ENCODE measurements around the gene DNAJC8.

The DNAJC8 gene

DNA sequence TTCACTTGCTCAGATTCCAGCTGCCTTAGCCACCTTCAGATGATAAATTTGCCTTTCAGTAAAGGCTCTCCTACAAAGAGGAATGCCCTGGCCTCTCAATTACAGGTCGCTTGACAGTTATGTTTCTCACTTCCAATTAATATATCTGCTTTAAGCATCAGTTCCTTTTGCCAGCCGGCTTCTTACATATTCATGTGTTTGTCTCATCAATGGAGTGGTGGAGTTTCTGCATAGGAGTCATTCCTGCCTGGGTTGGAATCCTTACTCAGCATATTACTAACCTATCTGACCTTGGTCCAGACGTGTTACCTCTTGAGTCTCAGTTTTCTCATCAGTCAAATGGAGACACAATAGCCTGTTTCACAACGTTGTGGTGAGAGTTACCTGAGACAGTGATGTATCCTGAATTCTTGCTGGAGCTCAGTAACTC lies 17.1 kb upstream of the DNAJC8 start:
- no peak for DNase-seq (ENCODE audit: low read depth, low spot score)

DNA sequence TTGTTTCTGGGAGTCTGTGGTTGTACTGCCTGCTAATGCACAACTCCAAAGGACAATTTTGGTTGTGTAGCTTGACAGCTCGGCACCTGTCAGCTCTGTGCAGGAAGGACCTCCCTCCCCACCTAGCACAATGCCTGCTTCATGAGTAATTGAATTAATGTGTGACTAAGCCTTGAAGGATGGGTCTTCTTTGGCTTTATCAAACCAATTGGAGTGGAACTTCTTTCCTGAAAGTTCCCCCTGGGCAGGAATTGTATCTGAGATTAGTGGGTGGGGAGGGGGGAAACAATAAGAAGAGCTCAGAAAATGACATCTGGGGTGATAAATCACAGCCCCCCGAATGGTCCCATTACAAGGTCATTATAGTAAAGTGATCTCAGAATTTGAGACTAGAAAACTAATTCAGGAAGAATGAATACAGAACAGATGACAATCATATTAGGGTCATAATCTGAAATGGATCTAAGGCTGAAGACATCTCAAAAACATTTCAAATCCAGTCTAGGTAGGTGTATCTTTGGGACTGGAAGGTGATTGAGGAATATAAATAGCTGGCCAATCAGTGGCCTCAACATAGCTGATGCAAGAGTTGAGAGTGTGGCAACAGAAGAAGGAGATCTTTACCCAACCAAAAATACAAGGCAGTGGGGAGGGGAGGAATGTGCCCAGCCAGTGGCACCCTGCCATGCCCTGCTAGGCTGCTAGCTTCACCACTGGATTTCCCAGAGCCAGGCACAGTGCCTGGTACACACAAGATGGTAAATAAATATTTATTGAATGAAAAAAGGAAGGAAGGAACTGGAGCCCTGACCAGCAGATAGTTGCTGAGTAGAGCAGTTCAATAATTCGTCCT lies 16.4 kb upstream of the DNAJC8 start:
- no peak for DNase-seq (ENCODE audit: low read depth, low spot score)

DNA sequence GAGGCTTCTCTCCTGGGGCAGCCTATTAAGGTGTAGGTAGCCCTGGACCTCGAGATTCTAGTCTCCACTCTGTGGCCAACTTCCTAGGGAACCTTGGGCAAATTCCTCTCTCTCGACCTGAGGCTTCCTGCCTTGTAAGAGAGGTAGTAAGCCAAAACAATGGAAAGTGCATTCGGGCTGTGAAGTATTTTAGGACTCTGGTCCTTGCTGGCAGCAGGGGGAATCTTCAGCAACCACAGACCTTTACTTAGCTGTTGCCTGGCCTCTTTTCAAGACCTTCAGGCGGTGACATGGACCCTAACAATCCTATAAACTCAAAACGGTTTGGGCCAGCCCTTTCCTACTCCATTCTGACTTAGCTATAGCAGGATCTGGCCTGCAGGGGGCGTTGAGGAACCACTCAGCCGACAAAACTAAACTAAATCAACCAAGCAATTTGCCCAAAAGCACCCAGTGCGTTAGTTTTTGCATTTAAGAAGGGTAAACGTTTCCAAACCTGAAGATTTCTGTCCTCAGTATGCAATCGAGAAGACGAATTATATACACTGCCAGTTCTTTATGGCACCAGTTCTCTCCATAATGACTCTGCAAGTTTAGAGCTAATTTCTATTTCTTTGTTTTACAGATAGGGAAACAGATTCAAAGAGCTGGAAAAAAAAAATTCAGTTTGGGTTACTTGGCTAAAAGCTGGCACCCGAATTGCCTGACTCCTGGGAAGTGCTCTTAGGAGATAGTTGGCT lies 15.6 kb upstream of the DNAJC8 start:
- DNase-seq (ENCODE audit: low read depth, low spot score) = peak; percentile 73

DNA sequence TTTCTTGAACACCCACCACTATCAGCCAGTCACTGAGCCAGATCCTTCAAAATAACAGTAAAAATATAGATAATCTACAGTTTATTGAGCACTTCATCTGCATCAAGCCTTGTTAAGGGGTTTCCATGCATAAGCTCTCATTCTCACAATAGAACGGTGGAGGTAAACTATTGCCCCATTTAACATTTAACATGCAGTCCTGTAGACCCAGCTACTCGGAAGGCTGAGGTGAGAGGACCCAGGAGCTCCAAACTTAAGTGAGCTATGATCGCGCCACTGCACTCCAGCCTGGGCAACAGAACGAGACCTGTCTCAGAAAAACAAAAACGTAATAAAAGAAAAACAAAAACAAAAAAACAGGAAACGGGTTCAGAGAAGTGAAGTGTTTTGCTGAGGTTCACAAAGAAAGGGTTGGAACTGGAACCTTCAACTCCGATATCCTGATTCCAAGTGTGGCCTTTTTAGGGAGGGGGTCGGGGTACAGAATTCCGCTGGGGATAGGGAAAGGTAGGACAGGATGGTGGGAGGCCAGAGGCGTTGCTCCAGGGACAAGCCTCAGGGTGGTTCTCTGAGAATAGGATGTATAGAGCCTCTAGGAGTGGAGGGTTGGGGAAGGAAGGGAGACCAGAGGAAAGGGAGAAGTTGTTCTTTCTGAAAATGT lies 14.9 kb upstream of the DNAJC8 start:
- no peak for DNase-seq (ENCODE audit: low read depth, low spot score)

DNA sequence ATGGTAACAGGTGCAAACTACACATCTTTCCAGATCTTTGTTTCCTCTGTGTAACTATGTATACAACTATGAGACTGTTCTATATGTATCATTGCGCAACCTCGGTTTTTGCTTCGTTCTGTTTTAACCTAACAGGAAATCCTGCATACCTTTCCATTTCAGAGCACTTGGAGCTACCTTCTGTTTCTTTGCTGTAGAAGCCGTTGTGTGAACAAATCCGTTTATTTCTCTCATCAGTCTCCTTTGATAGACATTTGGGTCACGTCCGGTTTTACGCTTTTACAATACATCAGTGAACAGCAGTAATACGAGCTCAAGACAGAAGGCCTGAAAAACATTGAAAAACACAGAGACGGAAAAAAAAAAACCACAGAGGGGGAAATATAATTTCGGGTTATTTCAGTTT lies 13.6 kb upstream of the DNAJC8 start:
- DNase-seq (ENCODE audit: low read depth, low spot score) = peak; percentile 21

DNA sequence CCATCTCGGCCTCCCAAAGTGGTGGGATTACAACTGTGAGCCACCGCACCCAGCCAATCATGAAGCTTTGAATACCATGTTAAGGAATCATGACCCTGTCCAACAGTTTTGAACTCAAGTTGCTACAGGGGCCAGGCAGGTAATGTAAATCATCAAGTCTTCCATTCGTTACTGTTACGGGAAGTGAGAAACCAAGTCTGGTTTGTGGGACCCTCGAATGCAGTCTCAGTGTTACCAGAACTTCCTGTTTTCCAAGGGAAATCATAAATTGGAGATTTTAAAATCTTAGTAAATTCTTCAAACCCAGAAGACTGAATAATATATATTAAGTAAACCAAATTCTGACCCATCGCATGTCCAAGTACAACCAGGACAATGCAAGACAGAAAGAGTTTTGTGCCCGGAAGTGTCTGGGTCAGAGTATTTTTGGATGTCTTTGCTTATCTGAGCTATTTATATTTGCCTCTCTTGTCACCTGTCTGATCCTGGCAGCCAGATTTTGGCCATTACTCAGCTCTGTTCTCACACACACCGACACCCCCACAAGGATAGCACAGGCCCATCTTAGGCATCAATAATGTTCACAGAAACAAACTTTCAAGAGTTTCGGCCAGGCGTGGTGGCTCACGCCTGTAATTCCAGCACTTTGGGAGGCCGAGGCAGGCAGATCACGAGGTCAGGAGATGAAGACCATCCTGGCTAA lies 11.9 kb upstream of the DNAJC8 start:
- no peak for DNase-seq (ENCODE audit: low read depth, low spot score)

DNA sequence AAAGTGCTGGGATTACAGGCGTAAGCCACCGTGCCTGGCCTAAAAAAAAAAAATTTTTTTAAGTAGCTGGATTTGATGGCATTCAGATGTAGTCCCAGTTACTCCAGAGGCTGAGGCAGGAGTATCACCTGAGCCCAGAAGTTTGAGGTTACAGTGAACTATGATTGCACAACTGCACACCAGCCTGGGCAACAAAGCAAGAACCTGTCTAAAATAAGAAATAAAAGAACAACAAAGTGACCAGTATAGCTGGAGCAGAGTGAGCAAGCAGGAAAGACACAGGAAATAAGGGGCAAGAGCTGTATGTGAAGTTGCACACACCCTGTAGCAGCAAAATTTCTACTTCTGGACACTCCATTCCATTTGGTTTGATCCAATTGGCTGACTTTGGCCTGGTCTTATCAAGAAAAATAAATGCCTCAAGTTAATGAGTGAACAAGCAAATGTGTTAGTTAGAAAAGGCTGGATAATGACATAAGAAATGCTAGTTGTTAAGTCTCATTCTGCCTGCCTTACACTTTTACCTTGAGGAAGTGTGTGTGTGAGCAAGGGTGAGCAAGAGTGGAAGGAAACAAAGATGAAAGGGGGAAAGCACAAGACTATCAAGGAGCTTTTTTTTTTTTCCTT lies 11.0 kb upstream of the DNAJC8 start:
- no peak for DNase-seq (ENCODE audit: low read depth, low spot score)

DNA sequence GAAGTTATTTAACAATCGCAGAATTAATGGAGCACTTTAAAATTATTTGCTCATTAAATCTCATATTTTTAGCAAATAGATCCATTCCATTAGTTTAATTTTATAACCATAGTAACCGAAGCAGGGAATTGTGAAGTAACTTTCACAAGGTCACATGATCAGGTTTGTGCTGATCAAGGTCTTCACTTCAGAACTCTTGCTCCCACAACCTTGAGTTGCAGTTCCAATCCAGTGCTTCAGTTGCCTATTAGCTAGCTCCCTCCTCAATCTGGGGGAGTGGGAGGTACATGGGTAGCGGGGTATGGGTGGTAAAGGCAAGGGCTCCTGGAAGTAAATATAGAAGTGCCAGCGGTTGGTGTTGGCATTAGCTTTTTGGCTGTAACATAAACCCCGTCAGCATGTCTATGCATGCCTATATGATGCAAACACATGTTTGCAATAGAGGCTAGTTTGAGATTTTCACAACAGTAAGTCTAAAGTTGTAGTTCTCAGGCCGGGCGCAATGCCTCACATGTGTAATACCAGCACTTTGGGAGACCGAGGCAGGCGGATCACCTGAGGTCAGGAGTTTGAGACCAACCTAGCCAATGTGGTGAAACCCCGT lies 8.9 kb upstream of the DNAJC8 start:
- DNase-seq (ENCODE audit: low read depth, low spot score) = no peak

DNA sequence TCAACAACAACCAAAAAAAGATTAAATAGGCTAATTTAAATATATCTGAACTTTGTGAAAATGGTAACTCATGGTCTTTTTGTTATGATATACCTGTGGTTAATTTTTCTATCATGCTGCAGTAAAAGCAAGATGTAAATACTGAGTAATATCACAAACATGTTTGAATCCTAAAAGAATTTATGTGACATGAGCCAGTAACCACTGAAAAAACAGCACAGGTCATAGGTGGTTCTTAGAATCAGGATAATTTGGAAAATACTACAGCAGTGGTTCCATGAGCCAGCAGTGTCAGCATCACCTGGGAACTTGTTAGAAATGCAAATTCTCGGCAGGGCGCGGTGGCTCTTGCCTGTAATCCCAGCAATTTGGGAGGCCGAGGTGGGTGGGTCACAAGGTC lies 7.2 kb upstream of the DNAJC8 start:
- no peak for DNase-seq (ENCODE audit: low read depth, low spot score)

DNA sequence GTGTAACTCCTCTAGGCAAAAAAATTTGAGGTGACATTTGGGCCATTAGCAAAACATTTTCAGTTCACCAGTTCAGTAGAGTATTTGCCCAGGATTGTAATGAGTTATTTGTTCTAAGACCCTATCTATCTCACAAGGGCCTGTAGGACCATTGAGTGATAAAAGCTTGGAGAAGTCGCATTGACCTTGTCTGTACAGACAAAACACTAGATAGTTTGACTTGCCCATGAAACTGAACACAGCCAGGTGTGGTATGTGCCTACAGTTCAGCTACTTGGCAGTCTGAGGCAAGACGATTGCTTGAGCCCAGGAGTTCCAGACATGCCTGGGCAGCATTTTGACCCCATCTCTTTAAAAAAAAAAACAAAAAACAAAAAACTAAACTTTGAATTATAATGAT lies 6.2 kb upstream of the DNAJC8 start:
- DNase-seq (ENCODE audit: low read depth, low spot score) = no peak

DNA sequence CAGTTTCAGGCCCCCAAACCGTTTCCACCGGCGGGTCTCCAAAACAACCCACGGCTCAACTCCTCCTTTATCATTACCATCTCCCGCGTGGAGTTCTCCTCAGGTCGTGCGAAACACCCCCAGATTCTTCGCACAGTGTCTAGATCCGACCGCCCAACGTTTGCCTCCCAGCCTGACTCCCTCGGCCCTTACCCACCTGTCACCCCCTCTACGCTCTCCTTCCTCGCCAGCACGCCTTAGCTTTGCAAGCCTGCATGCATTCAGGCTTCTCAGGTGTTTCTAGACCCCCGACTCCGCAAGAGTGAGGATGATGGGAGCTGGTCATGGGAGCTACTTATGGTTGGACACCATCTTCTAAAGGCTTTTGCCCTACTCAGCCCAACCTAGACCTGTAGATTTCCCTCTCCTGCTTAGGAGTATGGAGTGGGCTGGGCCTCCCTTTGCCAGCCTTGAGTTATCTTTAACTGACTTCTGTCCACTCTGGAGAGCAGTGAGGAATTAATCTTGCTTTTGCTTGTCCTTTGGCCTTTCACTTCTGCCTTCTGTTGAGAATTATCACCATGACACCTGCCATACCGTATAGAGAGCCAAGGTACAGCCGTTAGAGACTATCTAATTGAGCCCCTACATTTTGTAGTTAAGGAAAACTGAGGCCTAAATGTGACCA lies 4.0 kb upstream of the DNAJC8 start:
- no peak for DNase-seq (ENCODE audit: low read depth, low spot score)

DNA sequence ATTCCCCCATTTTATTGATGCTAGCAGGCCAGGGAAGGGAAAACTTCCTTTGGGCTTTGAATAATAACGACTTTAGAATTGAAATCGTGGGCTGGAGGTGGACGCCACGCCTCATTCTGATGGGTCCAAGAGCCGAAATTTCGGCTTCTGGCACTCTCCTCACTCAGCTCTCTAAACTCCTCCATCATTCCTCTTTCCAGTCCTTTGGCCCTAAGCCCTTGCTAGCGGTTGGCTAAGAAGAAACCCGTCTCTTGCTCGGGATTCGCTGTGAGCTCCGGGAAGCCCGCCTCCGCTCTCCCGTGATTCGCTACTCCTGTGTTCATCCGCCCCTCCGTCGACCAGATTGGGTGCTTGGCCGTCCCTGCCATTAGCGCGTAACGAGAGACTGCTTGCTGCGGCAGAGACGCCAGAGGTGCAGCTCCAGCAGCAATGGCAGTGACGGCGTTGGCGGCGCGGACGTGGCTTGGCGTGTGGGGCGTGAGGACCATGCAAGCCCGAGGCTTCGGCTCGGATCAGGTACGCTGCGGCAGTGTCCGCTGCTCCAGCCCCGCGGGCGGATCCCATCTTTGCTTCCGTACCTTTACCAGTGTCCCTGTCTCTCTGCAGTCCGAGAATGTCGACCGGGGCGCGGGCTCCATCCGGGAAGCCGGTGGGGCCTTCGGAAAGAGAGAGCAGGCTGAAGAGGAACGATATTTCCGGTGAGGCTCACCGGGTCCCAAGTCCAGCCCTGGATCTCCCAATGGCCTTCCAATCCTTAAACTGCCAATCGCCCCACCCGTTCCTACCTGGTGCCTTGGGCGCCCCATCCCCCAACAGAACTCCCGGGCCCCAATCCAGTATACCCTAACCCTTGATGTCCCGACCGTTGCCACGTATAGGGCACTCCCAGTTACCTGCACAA lies 3.2 kb upstream of the DNAJC8 start, which contains the start of gene ATP5IF1:
TSS of gene ATP5IF1 (plus strand) at position 370 of the 901 bp plus-strand sequence. CDS start at position 430, 60 bp downstream.
- peak; percentile 92 for DNase-seq (ENCODE audit: low read depth, low spot score)

DNA sequence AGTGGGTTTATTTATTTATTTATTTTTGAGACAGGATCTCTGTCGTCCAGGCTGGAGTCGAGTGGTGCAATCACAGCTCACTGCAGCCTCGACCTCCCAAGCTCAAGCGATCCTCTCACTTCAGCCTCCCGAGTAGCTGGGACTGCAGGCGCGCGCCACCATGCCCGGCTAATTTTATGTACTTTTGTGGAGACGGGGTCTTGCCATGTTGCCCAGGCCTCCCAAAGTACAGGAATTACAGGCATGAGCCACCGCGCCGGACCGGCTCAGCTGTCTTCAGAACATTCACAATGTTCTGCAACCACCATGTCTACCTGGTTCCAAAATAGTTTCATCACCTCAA lies 406 bp upstream of the DNAJC8 start:
- DNase-seq (ENCODE audit: low read depth, low spot score) = no peak

DNA sequence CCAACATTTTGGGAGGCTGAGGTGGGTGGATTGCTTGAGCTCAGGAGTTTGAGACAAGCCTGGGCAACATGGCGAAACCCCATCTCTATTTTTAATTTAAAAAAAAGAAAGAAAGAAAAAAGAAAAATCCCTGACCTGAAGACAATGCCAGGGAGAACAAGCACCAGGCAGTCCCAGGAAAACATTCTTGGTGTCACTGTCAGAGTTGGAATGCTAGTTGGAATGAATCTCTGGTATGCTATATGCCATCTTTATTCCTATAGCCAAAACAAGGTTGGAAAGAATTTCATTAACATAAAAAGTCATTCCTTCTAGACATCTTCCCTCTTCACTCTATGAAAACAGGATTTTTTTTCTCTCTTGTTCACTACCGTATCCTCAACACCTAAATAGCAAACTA lies 2.8 kb downstream of the DNAJC8 start:
- DNase-seq (ENCODE audit: low read depth, low spot score) = no peak

DNA sequence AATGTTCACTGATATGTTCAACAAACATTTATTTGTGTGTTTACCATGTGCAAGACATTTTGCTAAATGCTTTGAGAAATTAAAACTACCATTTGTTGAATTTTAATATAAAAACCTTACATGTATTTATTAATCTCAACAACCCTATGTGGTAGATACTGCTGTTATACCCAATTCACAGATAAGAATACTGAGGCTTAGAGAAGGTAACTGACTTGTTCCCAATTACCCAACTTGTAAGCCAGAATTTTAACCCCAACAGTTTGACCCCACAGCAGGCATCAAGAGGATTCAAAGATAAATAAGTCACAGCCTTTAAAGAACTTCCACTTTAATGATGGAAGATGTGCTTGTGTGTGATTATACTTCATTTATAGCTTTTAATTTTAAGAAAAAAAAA lies 3.7 kb downstream of the DNAJC8 start:
- DNase-seq (ENCODE audit: low read depth, low spot score) = no peak

DNA sequence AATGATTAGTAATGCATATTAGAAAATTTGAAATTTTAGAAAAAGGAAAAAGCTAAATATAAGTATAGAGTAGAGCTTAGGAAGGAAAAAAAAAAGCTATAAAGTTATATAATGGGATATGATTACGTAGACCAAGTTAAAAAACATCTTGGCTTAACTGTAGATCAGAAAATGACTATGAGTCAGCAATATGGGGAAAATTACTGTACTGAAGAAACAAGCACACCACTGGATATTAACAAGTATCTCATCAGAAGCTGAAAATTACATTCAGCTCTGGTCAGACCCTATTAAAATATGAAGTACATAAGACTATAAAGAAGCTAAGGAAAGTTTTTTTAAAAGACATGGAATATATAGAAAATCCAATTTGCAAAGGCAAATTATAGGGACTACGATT lies 19.5 kb downstream of the DNAJC8 start:
- DNase-seq (ENCODE audit: low read depth, low spot score) = no peak

DNA sequence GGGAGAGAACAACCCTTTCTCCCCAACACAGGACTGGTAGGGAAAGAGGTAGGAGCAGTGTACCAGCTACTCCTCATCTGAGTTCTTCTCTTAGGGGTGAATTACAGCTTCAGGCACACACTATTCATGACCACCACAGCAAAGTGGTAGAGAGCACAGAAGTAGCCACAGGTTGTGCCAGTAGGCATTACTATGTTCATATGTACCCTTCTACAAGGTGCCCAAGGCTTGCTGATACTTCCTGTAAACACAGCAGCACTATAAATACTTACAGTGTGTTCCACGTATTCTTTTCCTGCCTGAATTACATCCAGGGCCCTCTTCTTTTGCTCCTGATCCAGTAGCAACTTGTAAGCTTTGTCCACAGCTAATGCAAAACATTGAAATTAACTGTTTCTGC lies 23.1 kb downstream of the DNAJC8 start:
- no peak for DNase-seq (ENCODE audit: low read depth, low spot score)

DNA sequence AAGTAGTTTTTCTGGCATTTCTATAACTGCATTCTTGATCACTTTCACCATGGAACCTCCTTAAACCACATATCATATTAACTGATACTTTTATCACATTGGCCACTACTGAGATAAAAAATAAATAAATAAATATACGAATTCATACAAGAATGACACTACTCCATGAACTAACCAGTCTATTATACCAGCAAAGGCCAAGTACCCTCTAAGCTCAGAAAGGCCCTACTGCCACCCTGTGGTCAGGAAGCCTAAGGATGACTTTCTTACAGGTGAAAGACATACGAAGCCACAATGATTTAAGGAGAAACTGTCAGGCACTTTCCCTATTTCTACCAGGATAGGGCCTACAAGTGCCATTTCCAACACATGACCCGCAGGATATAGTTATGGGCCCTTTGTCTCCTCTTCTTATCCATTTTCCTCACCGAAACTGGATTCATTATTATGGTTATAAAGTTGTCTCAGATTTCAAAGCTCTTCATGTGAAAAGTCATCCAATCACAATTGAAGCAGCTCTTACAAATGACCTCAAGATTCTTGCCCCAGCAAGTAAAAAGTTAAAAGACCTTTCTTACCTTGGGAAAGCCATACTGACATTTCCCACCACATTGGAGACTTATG lies 23.9 kb downstream of the DNAJC8 start:
- DNase-seq (ENCODE audit: low read depth, low spot score) = peak; percentile 40

DNA sequence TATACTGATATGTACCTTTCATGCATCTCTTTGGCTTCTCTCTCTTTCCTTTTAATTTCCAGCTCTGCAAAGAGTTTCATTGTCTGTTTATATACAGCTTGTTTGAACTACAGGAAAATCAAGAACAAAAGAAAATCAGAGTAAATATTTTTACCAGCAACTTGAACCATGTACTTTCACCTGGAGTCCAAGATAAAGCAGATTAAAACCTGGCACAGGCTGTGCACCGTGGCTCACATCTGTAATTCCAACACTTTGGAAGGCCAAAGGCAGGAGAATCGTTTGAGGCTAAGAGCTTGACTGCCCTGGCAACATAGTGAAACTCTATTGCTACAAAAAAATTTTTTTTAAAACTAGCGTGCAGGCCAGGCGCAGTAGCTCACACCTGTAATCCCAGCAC lies 27.6 kb downstream of the DNAJC8 start:
- no peak for DNase-seq (ENCODE audit: low read depth, low spot score)
